Measurements from ENCODE around the gene ODF2L.

Gene ODF2L

GRCh38 chr1:86318436-86318835 lies 77.7 kb downstream of the ODF2L start:
- no peak overlapping the region for H3K27ac ChIP-seq
- no peaks in the 10 kb centered on the region for H3K9me3 ChIP-seq
- no peak overlapping the region for H3K4me3 ChIP-seq
- no peak for TF ChIP-seq CTCF (IDR thresholded peaks at IDR 0.05)
- no peak for DNase-seq
- no peaks in the 10 kb centered on the region for H3K4me1 ChIP-seq
- no peaks in the 10 kb centered on the region for H3K36me3 ChIP-seq
- H3K27me3 ChIP-seq = no peaks in the 10 kb centered on the region
- intact Hi-C loops (cut with DNase I; ENCODE audit: low total_unique reads) = no loop called here

GRCh38 chr1:86317926-86318325 lies 78.2 kb downstream of the ODF2L start:
- DNase-seq = no peak
- Histone ChIP-seq H3K4me1 (no peaks in the 10 kb centered on the region), H3K36me3 (no peaks in the 10 kb centered on the region), H3K9me3 (no peaks in the 10 kb centered on the region), H3K4me3 (no peak overlapping the region), H3K27me3 (no peaks in the 10 kb centered on the region), H3K27ac (no peak overlapping the region)
- TF ChIP-seq CTCF (IDR thresholded peaks at IDR 0.05) = no peak
- intact Hi-C loops (cut with DNase I; ENCODE audit: low total_unique reads) = no loop called here

- Histone ChIP-seq H3K27me3 (no peaks in the 10 kb centered on the region), H3K4me1 (no peaks in the 10 kb centered on the region), H3K4me3 (no peak overlapping the region), H3K9me3 (no peaks in the 10 kb centered on the region), H3K27ac (no peak overlapping the region), H3K36me3 (no peaks in the 10 kb centered on the region)
- no peak for DNase-seq
- no peak for TF ChIP-seq CTCF (IDR thresholded peaks at IDR 0.05)
- intact Hi-C loops (cut with DNase I; ENCODE audit: low total_unique reads) = no loop called here
These were observed 90.4 kb downstream of the ODF2L start for GRCh38 chr1:86305731-86306130.

- H3K4me1 ChIP-seq = no peaks in the 10 kb centered on the region
- DNase-seq = no peak
- intact Hi-C loops (cut with DNase I; ENCODE audit: low total_unique reads) = no loop called here
- no peaks in the 10 kb centered on the region for H3K36me3 ChIP-seq
- no peaks in the 10 kb centered on the region for H3K9me3 ChIP-seq
- no peak overlapping the region for H3K4me3 ChIP-seq
- TF ChIP-seq CTCF (IDR thresholded peaks at IDR 0.05) = no peak
- no peaks in the 10 kb centered on the region for H3K27me3 ChIP-seq
- H3K27ac ChIP-seq = no peak overlapping the region
These were observed 93.0 kb downstream of the ODF2L start for GRCh38 chr1:86303041-86303690.
